Measurements from ENCODE around the gene ATP2A3. TPM values are rescaled to one million over a fixed set of nuclear protein-coding genes. Genes with fewer than 3 reads are reported as not detected.

ATP2A3 gene
- total and polyA plus RNA-seq, 7 donors: 3.6 to 158 (median 12.7) TPM

GRCh38 chr17:3924512-3925350 is 39.5 kb downstream of the ATP2A3 start:
- H3K27me3 ChIP-seq: no peaks in the 10 kb centered on the region
- H3K27ac ChIP-seq: peak overlapping the region; percentile 23 to 38 (median 25)
- 78 to 84% methylated on average over 40 of the region's 40 CpGs for WGBS, 2 donors
- TF ChIP-seq CTCF (IDR thresholded peaks at IDR 0.05) (no peak), POLR2AphosphoS5 (IDR thresholded peaks at IDR 0.05) (no peak), EP300 (IDR thresholded peaks at IDR 0.05) (no peak), POLR2A (IDR thresholded peaks at IDR 0.05) (no peak)
- H3K4me1 ChIP-seq: no peaks in the 10 kb centered on the region
- intact Hi-C loops (cut with DNase I): no loop called here
- no peaks in the 10 kb centered on the region for H3K9me3 ChIP-seq
- H3K4me3 ChIP-seq: no peak overlapping the region
- DNase-seq: peak; percentile 85
- H3K36me3 ChIP-seq: no peaks in the 10 kb centered on the region

GRCh38 chr17:3923466-3924190 is 40.6 kb downstream of the ATP2A3 start:
- 80 to 86% methylated on average over 18 of the region's 18 CpGs for WGBS, 2 donors
- Histone ChIP-seq H3K4me3 (no peak overlapping the region), H3K9me3 (no peaks in the 10 kb centered on the region), H3K27me3 (no peaks in the 10 kb centered on the region), H3K36me3 (no peaks in the 10 kb centered on the region), H3K27ac (peak overlapping the region in 1 of 4 donors; percentile 8), H3K4me1 (peaks cover 0 to 9% (median 3%) of the 10 kb centered on the region in 4 donors)
- TF ChIP-seq POLR2A (IDR thresholded peaks at IDR 0.05) (no peak), POLR2AphosphoS5 (IDR thresholded peaks at IDR 0.05) (no peak), CTCF (IDR thresholded peaks at IDR 0.05) (no peak), EP300 (IDR thresholded peaks at IDR 0.05) (no peak)
- DNase-seq: no peak
- intact Hi-C loops (cut with DNase I): no loop called here

- intact Hi-C loops (cut with DNase I): no loop called here
- no peak overlapping the region for H3K27ac ChIP-seq
- H3K9me3 ChIP-seq: no peaks in the 10 kb centered on the region
- DNase-seq: no peak
- H3K27me3 ChIP-seq: no peaks in the 10 kb centered on the region
- 67 to 87% methylated on average over 7 of the region's 7 CpGs for WGBS, 2 donors
- no peak for TF ChIP-seq POLR2AphosphoS5 (IDR thresholded peaks at IDR 0.05)
- no peak for TF ChIP-seq CTCF (IDR thresholded peaks at IDR 0.05)
- TF ChIP-seq POLR2A (IDR thresholded peaks at IDR 0.05): no peak
- TF ChIP-seq EP300 (IDR thresholded peaks at IDR 0.05): no peak
- no peak overlapping the region for H3K4me3 ChIP-seq
- H3K4me1 ChIP-seq: peaks cover 0 to 10% (median 3%) of the 10 kb centered on the region in 4 donors
- no peaks in the 10 kb centered on the region for H3K36me3 ChIP-seq
Observed at GRCh38 chr17:3922765-3923164, 41.5 kb downstream of the ATP2A3 start.

- DNase-seq: no peak
- intact Hi-C loops (cut with DNase I): no loop called here
- Histone ChIP-seq H3K36me3 (no peaks in the 10 kb centered on the region), H3K27me3 (no peaks in the 10 kb centered on the region), H3K4me1 (peaks cover 0 to 21% (median 3%) of the 10 kb centered on the region in 4 donors), H3K27ac (peak overlapping the region in 3 of 4 donors; percentile 37 to 62 (median 54)), H3K4me3 (no peak overlapping the region), H3K9me3 (no peaks in the 10 kb centered on the region)
- 81 to 90% methylated on average over 27 of the region's 27 CpGs for WGBS, 2 donors
- peak in 1 of 4 donors; percentile 9 for TF ChIP-seq POLR2AphosphoS5 (IDR thresholded peaks at IDR 0.05)
- TF ChIP-seq POLR2A (IDR thresholded peaks at IDR 0.05): no peak
Observed at GRCh38 chr17:3921502-3922319, 42.5 kb downstream of the ATP2A3 start.
